IMR-90 (cell line): Measurements from ENCODE around the gene TCF12.

Source experiments
- BHLHE40 ChIP-seq: fragments of 150-350 bp; IDR thresholded peaks from 2 replicates; pipeline ENCODE4 v1.6.1; 2016; ENCODE audit warnings: mild to moderate bottlenecking, low read depth, low read length
- CEBPB ChIP-seq: IDR thresholded peaks from 2 replicates; pipeline ENCODE4 v1.6.1; 2012; ENCODE audit warnings: low read depth, low read length, improper control_type of control experiment
- CHD1 ChIP-seq: IDR thresholded peaks from 2 replicates; pipeline ENCODE4 v1.6.1; 2012; ENCODE audit warnings: low read depth, low read length, improper control_type of control experiment
- FOS ChIP-seq: fragments of 150-350 bp; IDR thresholded peaks from 2 replicates; pipeline ENCODE4 v1.6.1; 2016; ENCODE audit warnings: low read depth, low read length
- MAFK ChIP-seq: IDR thresholded peaks from 2 replicates; pipeline ENCODE4 v1.6.1; 2012; ENCODE audit warnings: low read depth, low read length, improper control_type of control experiment
- MXI1 ChIP-seq: IDR thresholded peaks from 2 replicates; pipeline ENCODE4 v1.6.1; 2012; ENCODE audit warnings: low read depth, mild to moderate bottlenecking, low read length, moderate library complexity, borderline replicate concordance
- NFE2L2 ChIP-seq: fragments of 150-350 bp; IDR thresholded peaks from 2 replicates; pipeline ENCODE4 v1.6.1; 2016; ENCODE audit warnings: low read depth, mild to moderate bottlenecking, low read length
- POLR2A ChIP-seq: IDR thresholded peaks from 2 replicates; pipeline ENCODE4 v1.6.1; 2012; ENCODE audit warnings: mild to moderate bottlenecking, low read depth, low read length
- RAD21 ChIP-seq: IDR thresholded peaks from 2 replicates; pipeline ENCODE4 v1.6.1; 2012; ENCODE audit warnings: low read length, improper control_type of control experiment
- RCOR1 ChIP-seq: IDR thresholded peaks from 2 replicates; pipeline ENCODE4 v1.6.1; 2012; ENCODE audit warnings: mild to moderate bottlenecking, low read length, improper control_type of control experiment; ENCODE audit not compliant: insufficient replicate concordance
- RFX5 ChIP-seq: IDR thresholded peaks from 2 replicates; pipeline ENCODE4 v1.8.0; 2012; ENCODE audit warnings: low read depth, mild to moderate bottlenecking, low read length, moderate library complexity
- SMC3 ChIP-seq: fragments of 150-350 bp; IDR thresholded peaks from 2 replicates; pipeline ENCODE4 v1.6.1; 2016; ENCODE audit warnings: low read depth, mild to moderate bottlenecking, antibody characterized with exemption, low read length, moderate library complexity
- TF ChIP-seq, protein P1 (sequence below): conservative IDR thresholded peaks from 2 replicates; pipeline ENCODE4 v1.5.1; 2012; ENCODE audit warnings: mild to moderate bottlenecking, low read depth, low read length, improper control_type of control experiment
- TF ChIP-seq, protein P2 (sequence below): fragments of 150-350 bp; IDR thresholded peaks from 2 replicates; pipeline ENCODE4 v1.6.1; 2017; ENCODE audit warnings: mild to moderate bottlenecking, antibody characterized with exemption, low read length, low read depth

DNA sequence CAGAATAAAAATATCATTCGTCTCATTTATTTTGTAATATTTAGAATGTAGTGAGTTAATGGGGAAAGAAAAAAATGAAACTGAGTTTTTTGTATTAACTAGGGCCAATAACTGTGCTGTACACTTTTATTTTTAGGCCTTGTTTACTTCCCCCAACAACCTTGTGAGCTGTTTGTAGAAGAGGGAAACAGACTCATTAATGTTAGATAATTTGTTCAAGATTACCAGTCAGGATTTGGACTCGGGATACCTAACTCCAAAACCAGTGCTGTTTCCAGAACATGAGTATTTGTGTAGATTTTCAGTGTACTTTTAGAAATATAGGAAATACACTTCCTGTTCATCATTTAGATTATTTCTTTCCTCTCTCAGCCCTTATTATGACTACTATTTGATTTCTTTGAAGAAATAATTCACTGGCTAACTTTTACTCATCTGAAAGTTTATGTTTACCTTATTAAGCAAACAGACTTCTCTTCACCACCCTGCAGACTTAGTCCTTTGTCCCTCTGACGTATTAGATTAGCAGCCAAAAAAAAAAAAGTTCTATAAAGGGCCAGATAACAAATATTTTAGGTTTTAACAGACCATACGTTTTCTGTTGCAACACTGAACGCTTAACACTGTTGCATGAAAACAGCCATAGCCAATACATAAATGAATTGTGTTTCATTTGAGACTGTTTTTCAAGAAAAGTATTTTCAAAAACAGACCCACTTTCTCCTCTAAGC is 265.3 kb downstream of the TCF12 start:
- TF ChIP-seq, protein P1, sequence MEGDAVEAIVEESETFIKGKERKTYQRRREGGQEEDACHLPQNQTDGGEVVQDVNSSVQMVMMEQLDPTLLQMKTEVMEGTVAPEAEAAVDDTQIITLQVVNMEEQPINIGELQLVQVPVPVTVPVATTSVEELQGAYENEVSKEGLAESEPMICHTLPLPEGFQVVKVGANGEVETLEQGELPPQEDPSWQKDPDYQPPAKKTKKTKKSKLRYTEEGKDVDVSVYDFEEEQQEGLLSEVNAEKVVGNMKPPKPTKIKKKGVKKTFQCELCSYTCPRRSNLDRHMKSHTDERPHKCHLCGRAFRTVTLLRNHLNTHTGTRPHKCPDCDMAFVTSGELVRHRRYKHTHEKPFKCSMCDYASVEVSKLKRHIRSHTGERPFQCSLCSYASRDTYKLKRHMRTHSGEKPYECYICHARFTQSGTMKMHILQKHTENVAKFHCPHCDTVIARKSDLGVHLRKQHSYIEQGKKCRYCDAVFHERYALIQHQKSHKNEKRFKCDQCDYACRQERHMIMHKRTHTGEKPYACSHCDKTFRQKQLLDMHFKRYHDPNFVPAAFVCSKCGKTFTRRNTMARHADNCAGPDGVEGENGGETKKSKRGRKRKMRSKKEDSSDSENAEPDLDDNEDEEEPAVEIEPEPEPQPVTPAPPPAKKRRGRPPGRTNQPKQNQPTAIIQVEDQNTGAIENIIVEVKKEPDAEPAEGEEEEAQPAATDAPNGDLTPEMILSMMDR, result no peak
- peak; percentile 67 for TF ChIP-seq CEBPB
- TF ChIP-seq BHLHE40, result no peak
- no peak for TF ChIP-seq POLR2A
- no peak for TF ChIP-seq SMC3
- TF ChIP-seq MXI1, result no peak
- TF ChIP-seq RFX5, result no peak
- TF ChIP-seq FOS, result no peak
- TF ChIP-seq RAD21, result no peak
- no peak for TF ChIP-seq RCOR1
- no peak for TF ChIP-seq CHD1
- TF ChIP-seq MAFK, result no peak
- TF ChIP-seq, protein P2, sequence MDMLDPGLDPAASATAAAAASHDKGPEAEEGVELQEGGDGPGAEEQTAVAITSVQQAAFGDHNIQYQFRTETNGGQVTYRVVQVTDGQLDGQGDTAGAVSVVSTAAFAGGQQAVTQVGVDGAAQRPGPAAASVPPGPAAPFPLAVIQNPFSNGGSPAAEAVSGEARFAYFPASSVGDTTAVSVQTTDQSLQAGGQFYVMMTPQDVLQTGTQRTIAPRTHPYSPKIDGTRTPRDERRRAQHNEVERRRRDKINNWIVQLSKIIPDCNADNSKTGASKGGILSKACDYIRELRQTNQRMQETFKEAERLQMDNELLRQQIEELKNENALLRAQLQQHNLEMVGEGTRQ, result no peak
- TF ChIP-seq NFE2L2, result no peak
